A673 (cell line): ENCODE measurements around the gene ATG5.

Experiments
- EZH2 ChIP-seq: fragments of 200-600 bp; sonication (generic); IDR thresholded peaks from 2 replicates; pipeline ENCODE4 v1.6.1; 2017; ENCODE audit warnings: borderline replicate concordance, low read depth, mild to moderate bottlenecking, mixed read lengths, antibody characterized with exemption, low read length; ENCODE audit not compliant: poor library complexity, severe bottlenecking
- TF ChIP-seq, protein P1 (sequence below): fragments of 300-800, 200-600 bp; sonication (generic); conservative IDR thresholded peaks from 2 replicates; pipeline ENCODE4 v1.5.1; 2017; ENCODE audit warnings: low read depth, mild to moderate bottlenecking, antibody characterized with exemption, low read length, moderate library complexity, mixed read lengths

DNA sequence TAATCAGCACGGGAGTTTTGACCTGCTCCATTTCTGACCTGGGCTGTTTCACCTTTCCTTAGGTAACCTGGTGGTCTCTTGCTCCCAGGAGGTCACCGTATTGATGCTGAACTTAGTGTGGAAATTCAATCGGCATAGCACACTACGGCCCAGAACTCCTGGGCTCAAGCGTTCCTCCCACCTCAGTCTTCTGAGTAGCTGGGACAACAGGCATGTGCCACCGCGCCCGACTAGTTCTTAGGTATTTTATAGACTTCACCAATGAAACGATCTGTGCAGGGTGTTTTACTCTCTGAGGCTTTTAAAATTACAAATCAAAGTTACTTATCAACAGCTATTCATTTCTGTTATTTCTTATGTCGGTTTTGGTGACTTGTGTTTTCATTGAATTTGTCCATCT is 42.1 kb downstream of the ATG5 start:
- TF ChIP-seq, protein P1, sequence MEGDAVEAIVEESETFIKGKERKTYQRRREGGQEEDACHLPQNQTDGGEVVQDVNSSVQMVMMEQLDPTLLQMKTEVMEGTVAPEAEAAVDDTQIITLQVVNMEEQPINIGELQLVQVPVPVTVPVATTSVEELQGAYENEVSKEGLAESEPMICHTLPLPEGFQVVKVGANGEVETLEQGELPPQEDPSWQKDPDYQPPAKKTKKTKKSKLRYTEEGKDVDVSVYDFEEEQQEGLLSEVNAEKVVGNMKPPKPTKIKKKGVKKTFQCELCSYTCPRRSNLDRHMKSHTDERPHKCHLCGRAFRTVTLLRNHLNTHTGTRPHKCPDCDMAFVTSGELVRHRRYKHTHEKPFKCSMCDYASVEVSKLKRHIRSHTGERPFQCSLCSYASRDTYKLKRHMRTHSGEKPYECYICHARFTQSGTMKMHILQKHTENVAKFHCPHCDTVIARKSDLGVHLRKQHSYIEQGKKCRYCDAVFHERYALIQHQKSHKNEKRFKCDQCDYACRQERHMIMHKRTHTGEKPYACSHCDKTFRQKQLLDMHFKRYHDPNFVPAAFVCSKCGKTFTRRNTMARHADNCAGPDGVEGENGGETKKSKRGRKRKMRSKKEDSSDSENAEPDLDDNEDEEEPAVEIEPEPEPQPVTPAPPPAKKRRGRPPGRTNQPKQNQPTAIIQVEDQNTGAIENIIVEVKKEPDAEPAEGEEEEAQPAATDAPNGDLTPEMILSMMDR: no peak
- no peak for TF ChIP-seq EZH2
